Retinal pigment epithelial cell (primary cell): ENCODE results near the gene NTRK3.

ENCODE experiments used
- DNase-seq: peaks from one replicate; pipeline ENCODE4 v3.0.0-alpha.2; 2010; ENCODE audit warnings: low read depth
- H3K4me3 ChIP-seq: 2 replicates; pipeline ENCODE4 v1.5.1; 2011; ENCODE audit warnings: mild to moderate bottlenecking, low read length, control low read depth, moderate library complexity
- TF ChIP-seq, protein P1 (sequence below): conservative IDR thresholded peaks from 2 replicates; pipeline ENCODE4 v1.5.1; 2011; ENCODE audit warnings: low read depth, low read length, control low read depth, inconsistent platforms

Gene NTRK3

DNA sequence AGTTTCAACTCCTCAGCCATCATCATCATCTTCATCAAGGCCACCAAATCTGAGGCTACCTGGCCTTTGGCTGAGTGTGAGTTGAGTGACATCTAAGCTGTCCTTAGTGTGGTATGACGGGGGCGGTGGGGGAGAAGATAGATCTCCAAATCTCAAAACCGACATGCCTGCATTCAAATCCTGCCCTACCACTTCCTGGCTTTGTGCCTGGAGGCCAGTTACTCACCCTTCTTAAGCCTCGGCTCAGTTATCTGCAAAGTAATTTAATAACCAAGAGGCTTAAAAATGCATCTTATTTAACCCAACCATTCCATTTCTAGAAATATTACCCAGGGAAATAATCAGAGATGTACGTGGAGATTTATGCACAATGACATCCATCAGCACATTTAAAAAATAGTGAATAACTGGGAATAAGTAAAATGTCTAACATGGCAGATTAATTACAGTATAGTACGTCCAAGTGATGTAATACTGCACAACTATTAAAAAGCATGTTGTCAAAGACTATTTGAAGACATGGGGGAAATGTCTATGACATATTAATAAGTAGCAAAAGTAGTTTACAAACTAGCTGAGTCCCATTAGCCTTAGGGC is 167.4 kb downstream of the NTRK3 start:
- TF ChIP-seq, protein P1, sequence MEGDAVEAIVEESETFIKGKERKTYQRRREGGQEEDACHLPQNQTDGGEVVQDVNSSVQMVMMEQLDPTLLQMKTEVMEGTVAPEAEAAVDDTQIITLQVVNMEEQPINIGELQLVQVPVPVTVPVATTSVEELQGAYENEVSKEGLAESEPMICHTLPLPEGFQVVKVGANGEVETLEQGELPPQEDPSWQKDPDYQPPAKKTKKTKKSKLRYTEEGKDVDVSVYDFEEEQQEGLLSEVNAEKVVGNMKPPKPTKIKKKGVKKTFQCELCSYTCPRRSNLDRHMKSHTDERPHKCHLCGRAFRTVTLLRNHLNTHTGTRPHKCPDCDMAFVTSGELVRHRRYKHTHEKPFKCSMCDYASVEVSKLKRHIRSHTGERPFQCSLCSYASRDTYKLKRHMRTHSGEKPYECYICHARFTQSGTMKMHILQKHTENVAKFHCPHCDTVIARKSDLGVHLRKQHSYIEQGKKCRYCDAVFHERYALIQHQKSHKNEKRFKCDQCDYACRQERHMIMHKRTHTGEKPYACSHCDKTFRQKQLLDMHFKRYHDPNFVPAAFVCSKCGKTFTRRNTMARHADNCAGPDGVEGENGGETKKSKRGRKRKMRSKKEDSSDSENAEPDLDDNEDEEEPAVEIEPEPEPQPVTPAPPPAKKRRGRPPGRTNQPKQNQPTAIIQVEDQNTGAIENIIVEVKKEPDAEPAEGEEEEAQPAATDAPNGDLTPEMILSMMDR, result no peak
- H3K4me3 ChIP-seq, result no peak overlapping the region
- no peak for DNase-seq

DNA sequence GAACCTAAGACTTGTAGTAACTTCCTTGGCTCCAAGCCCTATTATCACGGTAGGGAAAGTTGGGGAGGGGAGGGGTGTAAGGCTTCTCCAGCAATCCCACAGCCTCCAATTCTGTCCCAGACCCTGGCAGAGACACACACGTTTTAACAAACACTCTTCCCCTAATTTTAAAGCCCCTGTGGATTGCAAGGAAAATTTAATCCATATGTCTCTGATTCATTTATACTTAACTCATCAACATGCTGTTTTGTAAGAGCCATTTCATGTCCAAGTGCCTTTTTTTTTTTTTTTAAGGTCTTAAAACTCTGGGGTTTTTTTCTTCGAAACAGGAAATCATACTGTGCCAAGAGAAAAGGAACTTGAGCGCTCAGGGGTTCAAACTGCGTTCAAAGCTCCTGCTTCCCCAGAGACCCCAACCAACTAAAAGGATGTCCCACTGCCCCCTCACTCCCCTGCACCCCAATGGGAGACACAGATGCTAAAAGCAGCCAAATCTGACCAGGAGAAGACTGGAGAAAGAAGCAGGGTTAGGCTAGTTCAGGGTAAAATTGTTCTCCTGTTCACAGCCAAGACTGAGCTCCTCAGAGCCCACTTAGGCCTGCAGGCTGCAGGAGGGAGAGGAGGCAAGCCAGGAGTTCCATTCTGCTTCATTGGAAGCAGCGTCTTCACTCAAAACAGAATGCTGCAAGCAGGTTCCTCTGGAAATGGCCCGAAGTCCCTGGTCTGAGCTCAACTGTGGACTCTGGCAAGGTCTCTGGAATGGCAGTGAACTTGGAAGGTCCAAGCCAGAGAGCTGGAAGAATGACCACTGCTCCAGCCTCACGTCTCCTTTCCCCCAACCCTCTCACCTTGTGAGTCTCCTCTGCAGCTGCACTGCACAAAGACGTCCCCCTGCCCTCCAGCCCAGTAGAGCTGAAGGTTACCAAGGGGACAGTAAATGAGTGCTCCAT is 172.5 kb downstream of the NTRK3 start:
- no peak overlapping the region for H3K4me3 ChIP-seq
- TF ChIP-seq, protein P1, result no peak
- no peak for DNase-seq

DNA sequence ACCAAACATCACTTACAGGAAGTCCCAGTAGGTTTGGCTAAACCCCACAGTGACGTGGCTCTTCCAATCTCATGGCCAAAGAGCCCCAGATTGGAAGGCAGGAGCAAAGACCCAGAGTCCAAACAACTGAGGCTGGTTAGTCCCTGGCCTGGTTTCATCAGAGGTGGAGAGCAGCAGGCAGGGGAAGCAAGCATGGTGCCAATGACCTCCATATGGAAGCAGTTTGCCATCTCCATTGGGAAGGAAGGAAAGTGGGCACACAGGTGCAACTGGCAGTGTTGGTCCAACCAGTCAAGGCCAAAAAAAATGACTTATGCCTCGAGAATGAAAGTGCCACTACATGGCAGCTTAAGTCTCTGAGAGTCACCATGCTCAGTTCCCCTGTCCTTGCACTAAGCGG is 175.9 kb downstream of the NTRK3 start:
- DNase-seq, result no peak
- no peak overlapping the region for H3K4me3 ChIP-seq
- TF ChIP-seq, protein P1, result no peak

DNA sequence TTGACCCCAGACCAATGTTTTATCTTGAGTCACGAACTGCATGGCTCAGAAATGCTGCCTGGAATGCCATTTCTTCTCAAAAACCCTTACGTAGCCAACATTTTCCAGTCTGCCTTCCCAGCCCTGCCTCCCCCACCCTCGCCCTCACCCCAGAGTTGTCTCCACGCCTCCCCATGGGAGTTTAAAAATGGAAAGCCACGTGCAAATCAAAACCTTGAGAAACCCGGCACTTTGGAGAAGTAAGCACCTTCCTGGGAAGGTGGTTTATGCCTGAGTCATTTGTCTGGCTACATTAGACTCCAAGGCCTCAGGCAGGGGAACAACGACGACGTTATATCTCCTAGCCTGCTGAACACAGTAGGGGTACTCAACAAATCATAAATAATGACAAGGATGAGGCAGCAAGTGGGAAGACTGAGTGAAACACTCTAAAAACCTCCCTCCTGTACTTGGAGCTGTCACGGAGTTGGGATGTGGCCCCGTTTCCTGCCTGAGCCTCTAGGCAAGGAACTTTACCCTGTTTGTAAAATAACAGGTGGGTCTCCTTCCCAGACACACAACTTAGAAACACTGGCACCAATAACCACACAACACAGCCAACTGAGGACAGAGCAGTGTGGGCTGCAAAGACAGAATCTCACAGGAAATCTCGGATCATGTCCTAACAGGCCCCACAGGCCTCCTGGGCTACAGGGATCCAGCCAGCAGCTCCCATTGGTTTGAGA is 179.1 kb downstream of the NTRK3 start:
- TF ChIP-seq, protein P1, result no peak
- H3K4me3 ChIP-seq, result no peak overlapping the region
- DNase-seq, result no peak

DNA sequence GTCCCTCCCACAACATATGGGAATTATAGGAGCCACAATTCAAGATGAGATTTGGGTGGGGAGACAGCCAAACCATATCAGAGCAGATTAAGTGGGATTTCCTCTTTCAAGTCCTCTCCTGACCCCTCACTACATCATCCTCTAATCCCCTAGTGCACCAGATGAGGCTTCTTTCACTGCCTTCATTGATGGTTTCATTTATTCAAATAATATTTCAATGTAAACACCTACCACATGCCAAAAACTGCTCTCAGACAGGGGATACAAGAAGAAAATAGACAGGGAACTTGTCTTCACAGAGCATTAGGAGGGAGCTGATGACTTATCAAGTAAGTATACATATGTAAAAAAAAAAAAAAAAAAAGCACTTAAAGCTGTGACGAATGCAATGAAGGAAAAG is 180.2 kb downstream of the NTRK3 start:
- no peak for DNase-seq
- TF ChIP-seq, protein P1, result no peak
- no peak overlapping the region for H3K4me3 ChIP-seq

DNA sequence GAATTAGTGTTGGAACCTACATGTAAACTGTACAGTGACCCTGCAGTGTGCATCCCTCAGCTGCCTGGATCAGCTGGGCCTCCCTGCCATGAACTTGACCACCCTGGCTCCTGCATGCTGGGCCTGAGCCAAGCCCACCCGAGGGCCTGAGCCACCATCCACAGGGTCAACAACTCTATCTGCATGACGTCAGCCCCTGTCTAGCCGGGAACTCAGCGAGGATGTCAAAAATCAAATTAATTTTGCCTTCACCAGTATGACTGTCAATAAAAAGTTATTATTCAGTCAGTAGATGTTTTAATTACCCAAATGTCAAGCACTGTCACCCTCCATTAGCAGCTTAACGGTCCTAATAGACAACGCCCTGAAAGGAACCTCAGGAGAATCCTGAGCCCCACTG is 181.4 kb downstream of the NTRK3 start:
- DNase-seq, result no peak
- TF ChIP-seq, protein P1, result no peak
- no peak overlapping the region for H3K4me3 ChIP-seq
